HG02759 (cell line): ENCODE measurements around the gene PPP2R3B.
A peak's percentile ranks its signal among the peaks of the same experiment; 100 is the strongest.
"Not testable (repeated sequence)": the region's sequence is repeated elsewhere in the genome, so short reads cannot be mapped to it uniquely, and the experiment has no call there.

Experiments
- ATAC-seq: cut with Tn5 transposase; IDR thresholded peaks from one replicate; pipeline ENCODE4 v1.9.1; 2021; ENCODE audit warnings: mild to moderate bottlenecking, moderate library complexity; ENCODE audit not compliant: unreplicated experiment

PPP2R3B gene, protein sequence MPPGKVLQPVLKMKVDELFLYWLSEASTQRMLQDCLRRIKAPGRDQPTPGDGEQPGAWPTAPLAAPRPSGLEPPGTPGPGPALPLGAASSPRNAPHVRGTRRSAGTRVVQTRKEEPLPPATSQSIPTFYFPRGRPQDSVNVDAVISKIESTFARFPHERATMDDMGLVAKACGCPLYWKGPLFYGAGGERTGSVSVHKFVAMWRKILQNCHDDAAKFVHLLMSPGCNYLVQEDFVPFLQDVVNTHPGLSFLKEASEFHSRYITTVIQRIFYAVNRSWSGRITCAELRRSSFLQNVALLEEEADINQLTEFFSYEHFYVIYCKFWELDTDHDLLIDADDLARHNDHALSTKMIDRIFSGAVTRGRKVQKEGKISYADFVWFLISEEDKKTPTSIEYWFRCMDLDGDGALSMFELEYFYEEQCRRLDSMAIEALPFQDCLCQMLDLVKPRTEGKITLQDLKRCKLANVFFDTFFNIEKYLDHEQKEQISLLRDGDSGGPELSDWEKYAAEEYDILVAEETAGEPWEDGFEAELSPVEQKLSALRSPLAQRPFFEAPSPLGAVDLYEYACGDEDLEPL

DNA sequence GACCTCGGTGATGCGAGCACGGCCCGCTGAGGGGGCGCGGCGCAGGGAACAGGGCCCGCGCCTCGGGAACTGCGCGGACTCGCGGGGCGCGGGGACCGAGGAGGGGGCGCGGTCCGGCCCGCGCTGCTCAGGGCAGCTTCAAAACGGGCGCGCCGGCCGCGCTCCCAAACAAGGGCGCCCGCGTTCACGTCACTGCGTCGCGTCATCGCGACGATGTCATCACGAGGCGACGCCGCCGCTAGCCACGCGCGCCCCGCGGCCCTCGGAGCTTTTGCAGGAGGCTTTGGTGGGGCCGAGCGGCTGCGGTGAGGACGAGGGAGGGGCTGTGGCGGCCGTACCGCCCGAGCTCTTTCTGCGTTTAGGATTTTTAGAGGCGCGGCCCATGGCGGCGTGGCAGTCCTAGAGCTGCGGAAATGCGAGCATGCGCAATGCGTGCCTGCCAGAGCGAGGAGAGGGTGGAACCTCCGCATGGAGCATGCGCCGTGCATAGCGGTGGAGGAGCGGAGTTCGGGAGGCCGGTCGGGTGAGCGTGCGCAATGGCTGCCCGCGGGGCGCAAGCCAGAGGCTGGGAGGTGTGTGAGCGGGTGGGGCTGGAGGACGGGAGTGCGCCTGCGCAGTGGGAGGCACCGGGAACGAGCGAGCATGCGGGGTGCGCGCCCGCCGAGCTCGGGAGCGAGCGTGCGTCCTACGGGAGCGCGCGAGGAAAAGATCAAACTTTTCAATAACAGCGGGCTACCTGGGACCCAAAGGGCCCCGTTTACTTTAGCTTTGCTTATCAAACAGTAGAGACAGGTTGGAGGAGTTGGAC is at the start of gene PPP2R3B:
TSS of gene PPP2R3B (minus strand) at position 140 of the 808 bp plus-strand sequence. CDS start 216 bp downstream, outside the sequence.
- ATAC-seq, result peak; percentile 93

DNA sequence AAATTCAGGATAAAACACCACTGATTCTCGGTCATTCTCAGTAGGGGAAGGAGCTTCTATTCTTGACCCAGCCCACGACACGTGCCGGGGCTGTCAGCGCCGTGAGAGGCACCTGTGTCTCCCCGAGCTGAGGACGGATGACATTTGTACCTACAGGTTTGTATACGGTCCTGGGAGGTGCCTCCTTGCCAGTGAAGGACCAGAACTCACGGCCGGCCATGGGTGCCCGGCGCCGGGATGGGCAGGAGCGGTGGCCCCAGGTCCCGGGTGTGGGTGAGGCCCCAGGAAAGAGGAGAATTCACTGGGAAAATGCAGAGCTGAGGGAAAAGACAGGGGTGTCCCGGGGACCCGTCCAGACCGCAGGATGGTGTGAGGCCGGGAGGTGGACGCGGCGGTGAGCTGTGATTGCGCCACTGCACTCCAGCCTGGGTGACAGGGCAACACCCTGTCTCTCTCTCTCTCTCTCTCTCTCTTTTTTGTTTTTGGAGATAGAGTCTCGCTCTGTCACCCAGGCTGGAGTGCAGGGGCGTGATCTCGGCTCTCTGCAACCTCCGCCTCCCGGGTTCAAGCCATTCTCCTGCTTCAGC is 48.9 kb upstream of the PPP2R3B start:
- no peak for ATAC-seq

- ATAC-seq, result no peak
Observed at GRCh38 chrX:434946-435345, 48.2 kb upstream of the PPP2R3B start.

DNA sequence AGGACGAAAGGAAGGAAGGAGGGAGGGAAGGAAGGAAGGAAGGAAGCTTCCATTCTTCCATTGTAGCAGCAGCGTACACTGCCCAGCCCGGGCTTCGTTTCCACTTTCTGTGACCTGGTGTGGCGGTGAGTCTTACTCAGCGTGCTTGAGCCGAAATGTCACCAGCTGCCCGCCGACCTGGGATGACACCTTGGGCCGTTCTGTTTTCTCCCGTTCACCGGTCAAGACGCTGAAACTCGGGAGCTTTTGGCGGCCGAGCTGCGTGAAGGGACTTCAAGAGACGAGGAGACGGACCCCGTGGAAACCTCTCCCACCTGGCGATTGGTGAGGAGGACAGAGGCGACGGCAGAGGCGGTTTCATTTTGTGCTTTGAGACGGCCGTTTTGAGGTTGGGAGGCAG is 47.1 kb upstream of the PPP2R3B start:
- no peak for ATAC-seq

GRCh38 chrX:432666-433065 is 46.0 kb upstream of the PPP2R3B start:
- ATAC-seq, result not testable (repeated sequence)

GRCh38 chrX:431492-432111 is 44.9 kb upstream of the PPP2R3B start:
- no peak for ATAC-seq

DNA sequence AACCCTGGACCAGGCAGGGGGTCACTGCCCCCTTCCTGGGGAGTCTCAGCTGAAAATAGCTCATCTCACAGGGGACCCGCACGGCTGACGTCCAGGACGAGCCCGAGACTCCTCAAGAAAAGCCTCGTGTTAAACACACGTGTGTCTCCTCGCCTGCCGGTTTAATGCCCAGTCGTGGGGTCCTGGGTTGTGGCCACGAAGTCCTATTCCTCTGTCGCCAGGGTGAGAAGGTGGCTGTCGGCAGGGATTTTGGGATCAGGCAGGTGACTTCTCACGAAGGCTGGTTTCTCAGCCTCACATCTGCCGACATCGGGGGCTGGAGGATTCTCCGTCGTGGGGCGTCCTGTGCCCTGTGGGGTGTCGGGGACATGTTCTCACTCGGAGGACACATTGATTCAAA is 44.3 kb upstream of the PPP2R3B start:
- ATAC-seq, result no peak

- no peak for ATAC-seq
Observed at GRCh38 chrX:429266-429825, 42.6 kb upstream of the PPP2R3B start.

- no peak for ATAC-seq
Observed at GRCh38 chrX:427812-428725, 41.4 kb upstream of the PPP2R3B start.

DNA sequence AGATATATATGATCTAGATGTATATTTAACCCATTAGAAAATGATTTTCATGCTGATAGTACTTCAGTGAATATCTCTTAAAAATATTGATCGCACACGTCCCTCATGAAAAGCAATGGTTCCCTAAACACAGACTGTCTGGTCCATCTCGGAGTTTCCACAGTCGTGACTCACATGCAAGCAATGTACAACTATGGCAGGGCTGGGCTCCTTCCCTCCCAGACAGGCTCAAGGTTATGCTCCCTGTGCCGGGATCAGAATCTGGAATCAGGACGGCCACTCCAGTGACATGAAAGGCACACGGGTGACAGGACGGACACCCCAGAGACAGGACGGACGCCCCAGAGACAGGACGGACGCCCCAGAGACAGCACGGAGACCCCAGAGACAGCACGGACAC is 40.2 kb upstream of the PPP2R3B start:
- ATAC-seq, result no peak

- ATAC-seq, result no peak
Observed at GRCh38 chrX:425056-425455, 38.3 kb upstream of the PPP2R3B start.

- ATAC-seq, result no peak
Observed at GRCh38 chrX:421646-422391, 35.1 kb upstream of the PPP2R3B start.

GRCh38 chrX:420496-421223 is 34.0 kb upstream of the PPP2R3B start:
- ATAC-seq, result no peak

GRCh38 chrX:418927-419729 is 32.4 kb upstream of the PPP2R3B start:
- no peak for ATAC-seq

DNA sequence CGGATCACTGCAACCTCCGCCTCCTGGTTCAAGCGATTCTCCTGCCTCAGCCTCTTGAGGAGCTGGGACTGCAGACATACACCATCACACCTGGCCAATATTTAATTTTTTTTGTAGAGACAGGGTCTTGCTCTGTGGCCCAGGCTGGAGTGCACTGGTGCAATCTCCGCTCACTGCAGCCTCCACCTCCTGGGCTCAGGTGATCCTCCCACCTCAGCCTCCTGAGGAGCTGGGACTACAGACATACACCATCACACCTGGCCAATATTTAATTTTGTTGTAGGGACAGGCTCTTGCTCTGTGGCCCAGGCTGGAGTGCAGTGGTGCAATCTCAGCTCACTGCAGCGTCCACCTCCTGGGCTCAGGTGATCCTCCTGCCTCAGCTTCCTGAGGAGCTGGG is 28.8 kb upstream of the PPP2R3B start:
- ATAC-seq, result not testable (repeated sequence)

GRCh38 chrX:413322-414201 is 26.9 kb upstream of the PPP2R3B start:
- no peak for ATAC-seq
